Parathyroid adenoma (tissue), 2 donors: ENCODE measurements around the gene IDUA.

Source experiments
- H2AFZ ChIP-seq: fragments of 300-600 bp; sonication (generic); one replicate; pipeline ENCODE4 v1.7.0; 2017; ENCODE audit warnings: antibody characterized with exemption, mild to moderate bottlenecking
- H3K27ac ChIP-seq: fragments of 300-600 bp; sonication (generic); one replicate; pipeline ENCODE4 v1.7.0; 2017
- H3K27me3 ChIP-seq: fragments of 300-600 bp; sonication (generic); one replicate; pipeline ENCODE4 v1.7.0; 2017; ENCODE audit warnings: low read length; ENCODE audit not compliant: control insufficient read depth, insufficient read depth
- H3K36me3 ChIP-seq: fragments of 300-600 bp; sonication (generic); one replicate; pipeline ENCODE4 v1.7.0; 2017; ENCODE audit warnings: low read length; ENCODE audit not compliant: control insufficient read depth, insufficient read depth
- H3K4me1 ChIP-seq: fragments of 300-600 bp; sonication (generic); one replicate; pipeline ENCODE4 v1.7.0; 2017; ENCODE audit warnings: control low read depth
- H3K4me2 ChIP-seq: fragments of 300-600 bp; sonication (generic); one replicate; pipeline ENCODE4 v1.7.0; 2017; ENCODE audit warnings: low read length
- H3K4me3 ChIP-seq: fragments of 300-600 bp; sonication (generic); one replicate; pipeline ENCODE4 v1.7.0; 2017; ENCODE audit warnings: low read depth, low read length
- H3K79me2 ChIP-seq: fragments of 300-600 bp; sonication (generic); one replicate; pipeline ENCODE4 v1.7.0; 2017; ENCODE audit warnings: control low read depth
- H3K9ac ChIP-seq: fragments of 300-600 bp; sonication (generic); one replicate; pipeline ENCODE4 v1.7.0; 2017; ENCODE audit warnings: mild to moderate bottlenecking
- H3K9me3 ChIP-seq: fragments of 300-600 bp; sonication (generic); one replicate; pipeline ENCODE4 v1.7.0; 2017; ENCODE audit warnings: low read length; ENCODE audit not compliant: control insufficient read depth
- CTCF ChIP-seq: fragments of 300-600 bp; sonication (generic); IDR thresholded peaks from one replicate; pipeline ENCODE4 v1.7.0; 2017; ENCODE audit warnings: antibody characterized with exemption, mild to moderate bottlenecking
- donor health status: primary hyperparathyroidism.

Gene IDUA

DNA sequence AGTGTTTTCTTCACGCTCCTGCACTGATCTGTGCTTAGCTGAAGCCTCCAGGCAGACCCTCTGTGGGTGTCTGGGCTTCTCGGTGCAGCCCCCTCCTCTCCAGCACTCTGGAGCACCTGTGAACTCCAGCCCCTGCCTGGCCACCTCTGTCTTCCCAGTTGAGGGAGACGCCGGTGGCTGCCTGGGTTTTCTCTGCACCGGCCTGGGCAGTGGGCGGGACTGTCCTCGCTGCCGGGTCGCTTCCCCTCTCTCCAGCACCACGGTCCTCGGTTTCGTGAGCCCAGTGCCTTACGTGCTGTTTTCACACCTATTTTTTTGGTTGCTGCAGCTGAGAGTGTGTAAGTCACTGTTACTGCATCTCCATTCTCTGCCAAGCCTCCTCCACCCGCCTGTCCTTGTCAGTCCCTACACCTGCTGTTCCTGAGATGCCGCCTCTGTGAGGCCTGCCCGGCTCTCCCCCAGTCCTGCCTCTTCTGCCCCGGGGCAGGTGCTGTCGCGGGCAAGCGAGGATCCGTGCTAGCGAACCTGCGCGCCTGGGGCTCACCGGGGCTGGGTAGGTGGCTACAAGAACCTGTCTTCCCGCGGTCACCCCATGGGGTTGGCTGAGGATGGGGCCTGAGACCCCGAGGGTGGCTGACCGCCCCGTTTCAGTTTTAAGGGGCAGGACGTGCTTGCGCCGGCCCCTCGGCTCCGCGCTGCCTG, 22.1 kb downstream of the IDUA start:
- H2AFZ ChIP-seq: peak overlapping the region; percentile 89
- H3K4me3 ChIP-seq: peak overlapping the region; percentile 62
- no peaks in the 10 kb centered on the region for H3K4me1 ChIP-seq
- H3K9me3 ChIP-seq: no peaks in the 10 kb centered on the region
- no peak overlapping the region for H3K27ac ChIP-seq
- H3K27me3 ChIP-seq: no peaks in the 10 kb centered on the region
- TF ChIP-seq CTCF: no peak
- no peaks in the 10 kb centered on the region for H3K36me3 ChIP-seq
- H3K79me2 ChIP-seq: no peaks in the 10 kb centered on the region
- no peak overlapping the region for H3K9ac ChIP-seq
- H3K4me2 ChIP-seq: peak overlapping the region; percentile 73

GRCh38 chr4:1009542-1010394, 22.9 kb downstream of the IDUA start:
- Histone ChIP-seq H3K79me2 (no peaks in the 10 kb centered on the region), H3K27ac (peak overlapping the region; percentile 49), H3K36me3 (no peaks in the 10 kb centered on the region), H2AFZ (peak overlapping the region; percentile 89), H3K9ac (no peak overlapping the region), H3K9me3 (no peaks in the 10 kb centered on the region), H3K4me2 (peak overlapping the region; percentile 95), H3K27me3 (no peaks in the 10 kb centered on the region), H3K4me3 (peak overlapping the region; percentile 62), H3K4me1 (no peaks in the 10 kb centered on the region)
- no peak for TF ChIP-seq CTCF

DNA sequence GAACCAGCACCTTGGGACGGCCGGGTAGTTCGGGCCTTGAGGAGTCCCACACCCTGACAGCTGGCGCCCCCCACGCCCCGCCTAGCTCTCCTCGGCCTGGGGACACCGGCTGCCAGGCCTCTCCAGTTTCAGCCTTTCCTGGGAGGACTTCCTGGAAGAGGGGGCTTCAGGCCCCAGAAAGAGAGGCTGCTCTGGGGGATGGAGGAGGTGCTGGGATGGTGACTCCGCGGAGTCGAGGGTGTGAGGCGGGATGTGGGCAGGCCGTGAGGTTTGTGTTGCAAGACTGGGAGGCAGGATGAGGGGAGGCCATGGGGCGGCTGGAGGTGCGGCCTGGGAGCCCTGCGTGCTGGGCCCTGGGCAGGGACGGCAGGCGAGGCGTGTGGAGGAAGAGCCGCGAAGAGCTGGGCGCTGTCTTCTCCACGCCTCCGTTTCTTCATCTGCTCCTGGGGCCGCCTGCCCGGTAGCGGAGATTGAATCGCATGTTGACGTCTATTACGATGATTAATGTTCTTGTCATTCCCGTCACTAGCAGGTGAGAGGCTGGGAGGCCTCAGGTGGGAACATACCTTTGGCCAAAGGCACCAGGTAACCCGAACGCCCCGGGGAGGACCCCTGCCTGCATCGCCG, 23.7 kb downstream of the IDUA start:
- no peaks in the 10 kb centered on the region for H3K36me3 ChIP-seq
- H3K9me3 ChIP-seq: no peaks in the 10 kb centered on the region
- no peaks in the 10 kb centered on the region for H3K27me3 ChIP-seq
- H3K4me2 ChIP-seq: peak overlapping the region; percentile 95
- H3K79me2 ChIP-seq: no peaks in the 10 kb centered on the region
- peak overlapping the region; percentile 69 for H2AFZ ChIP-seq
- no peak for TF ChIP-seq CTCF
- H3K4me3 ChIP-seq: peak overlapping the region; percentile 61
- peak overlapping the region; percentile 49 for H3K27ac ChIP-seq
- H3K9ac ChIP-seq: no peak overlapping the region
- H3K4me1 ChIP-seq: no peaks in the 10 kb centered on the region

GRCh38 chr4:1011022-1011665, 24.3 kb downstream of the IDUA start, which contains the start of gene FGFRL1:
FGFRL1 (plus strand) TSS chr4:1011626; CDS start chr4:1012486, 860 bp downstream.
- Histone ChIP-seq H3K4me1 (no peaks in the 10 kb centered on the region), H3K9ac (no peak within 1 kb of the TSS), H3K27me3 (no peaks in the 10 kb centered on the region), H3K79me2 (no peaks in the 10 kb centered on the region), H3K27ac (peak within 1 kb of the TSS; percentile 49), H3K36me3 (no peaks in the 10 kb centered on the region), H3K4me2 (peak within 1 kb of the TSS; percentile 95), H2AFZ (peak within 1 kb of the TSS; percentile 69), H3K4me3 (peak within 1 kb of the TSS; percentile 61), H3K9me3 (no peaks in the 10 kb centered on the region)
- TF ChIP-seq CTCF: no peak
